ENCODE data around the gene CEP85L.

- TF ChIP-seq CTCF (conservative IDR thresholded peaks at IDR 0.05; ENCODE audit: low read length) = no peak
- no peak for TF ChIP-seq EZH2phosphoT487 (IDR thresholded peaks at IDR 0.05; ENCODE audit: borderline replicate concordance, low read depth, low read length)
These were observed 6.0 kb downstream of the CEP85L start for GRCh38 chr6:118645395-118645794.

Measured in OCI-LY7 (cell line).